K562 (cell line): ENCODE data around the gene HOXC11. TPM values are rescaled to one million over a fixed set of nuclear protein-coding genes. Genes with fewer than 3 reads are reported as not detected.

Source experiments
- BCOR ChIP-seq: fragments of 450-650 bp; IDR thresholded peaks from 2 replicates; pipeline ENCODE4 v1.6.1; 2016
- FOSL1 ChIP-seq: fragments of 200-800 bp; sonication (Bioruptor generic); conservative IDR thresholded peaks from 2 replicates; pipeline ENCODE4 v1.6.1; 2016; ENCODE audit warnings: missing genetic modification characterization, missing compliant biosample characterization
- GABPB1 ChIP-seq: sonication (generic); formaldehyde crosslinking; IDR thresholded peaks from 2 replicates; pipeline ENCODE4 v1.8.0; 2022; ENCODE audit warnings: mild to moderate bottlenecking, missing genetic modification reagents
- HOMEZ ChIP-seq: fragments of 250-450 bp; sonication (Bioruptor Pico); IDR thresholded peaks from 2 replicates; pipeline ENCODE4 v1.4.0; 2020; ENCODE audit warnings: mild to moderate bottlenecking, moderate library complexity
- HSF4 ChIP-seq: fragments of 250-450 bp; sonication (Bioruptor Pico); IDR thresholded peaks from 2 replicates; pipeline ENCODE4 v2.1.2; 2022; ENCODE audit warnings: mild to moderate bottlenecking, moderate library complexity, borderline replicate concordance
- KLF10 ChIP-seq: fragments of 250-450 bp; sonication (Bioruptor Pico); IDR thresholded peaks from 2 replicates; pipeline ENCODE4 v1.6.1; 2021; ENCODE audit warnings: matching md5 sums
- L3MBTL2 ChIP-seq: fragments of 450-650 bp; IDR thresholded peaks from 2 replicates; pipeline ENCODE4 v1.6.1; 2016; ENCODE audit warnings: mild to moderate bottlenecking, moderate library complexity
- MAX ChIP-seq: sonication (generic); formaldehyde crosslinking; IDR thresholded peaks from 2 replicates; pipeline ENCODE4 v1.9.0; 2022; ENCODE audit warnings: mild to moderate bottlenecking, missing genetic modification reagents
- MTA3 ChIP-seq: fragments of 450-650 bp; formaldehyde crosslinking; IDR thresholded peaks from 2 replicates; pipeline ENCODE4 v1.6.1; 2017; ENCODE audit warnings: mild to moderate bottlenecking, borderline replicate concordance
- NFRKB ChIP-seq: fragments of 450-650 bp; IDR thresholded peaks from 2 replicates; pipeline ENCODE4 v1.6.1; 2016; ENCODE audit warnings: low read depth
- PBX2 ChIP-seq, 2 experiments: IDR thresholded peaks in 1 of 2; conservative IDR thresholded peaks in 1 of 2; 2 replicates each; pipeline ENCODE4 v1.6.1; 2016; ENCODE audit warnings: low read depth in 2 of 2, mild to moderate bottlenecking in 1 of 2, missing compliant biosample characterization in 1 of 2, missing genetic modification characterization in 1 of 2, moderate library complexity in 1 of 2
- POLR2A ChIP-seq: fragments of 450-650 bp; conservative IDR thresholded peaks from 2 replicates; pipeline ENCODE4 v1.6.1; 2016
- PRMT5 ChIP-seq: sonication (generic); formaldehyde crosslinking; IDR thresholded peaks from 2 replicates; pipeline ENCODE4 v1.5.0; 2020; ENCODE audit warnings: missing genetic modification reagents
- RBM14 ChIP-seq: fragments of 200-400 bp; formaldehyde crosslinking; IDR thresholded peaks from 2 replicates; pipeline ENCODE4 v1.6.1; 2018; ENCODE audit warnings: low read depth, mild to moderate bottlenecking, low read length, moderate library complexity, borderline replicate concordance; ENCODE audit not compliant: insufficient read depth
- RBM34 ChIP-seq: fragments of 200-400 bp; formaldehyde crosslinking; IDR thresholded peaks from 2 replicates; pipeline ENCODE4 v1.6.1; 2018; ENCODE audit warnings: low read length, borderline replicate concordance; ENCODE audit not compliant: insufficient read depth
- SMARCA4 ChIP-seq: fragments of 450-650 bp; IDR thresholded peaks from 2 replicates; pipeline ENCODE4 v1.6.1; 2016
- TCF15 ChIP-seq: fragments of 250-450 bp; sonication (Bioruptor Pico); IDR thresholded peaks from 2 replicates; pipeline ENCODE4 v1.8.0; 2022; ENCODE audit warnings: moderate library complexity, mild to moderate bottlenecking, inconsistent platforms
- ZBTB11 ChIP-seq, 3 experiments: fragments of 200-800 bp in 1 of 3; fragments of 250-450 bp in 1 of 3; fragments of 450-650 bp in 1 of 3; sonication (Bioruptor Pico) in 1 of 3; sonication (Bioruptor generic) in 1 of 3; formaldehyde crosslinking in 1 of 3; IDR thresholded peaks; 2 replicates each; pipeline versions ENCODE4 v1.6.1 to v1.8.0; 2016 to 2022; ENCODE audit warnings: mild to moderate bottlenecking in 2 of 3, missing genetic modification characterization in 2 of 3, missing compliant biosample characterization in 1 of 3, moderate library complexity in 1 of 3
- ZEB2 ChIP-seq: fragments of 450-650 bp; IDR thresholded peaks from 2 replicates; pipeline ENCODE4 v1.6.1; 2016
- ZNF263 ChIP-seq: sonication (generic); formaldehyde crosslinking; IDR thresholded peaks from 2 replicates; pipeline ENCODE4 v1.8.0; 2022; ENCODE audit warnings: mild to moderate bottlenecking, missing genetic modification reagents, borderline replicate concordance
- polyA plus RNA-seq, 8 experiments: library from polyadenylated mRNA; depleted of rRNA in 4 of 8; stranded (reverse) in 5 of 8; unstranded in 3 of 8; fragments of >200 nt; fragmentation: Nextera tagmentation in 2 of 8; fragmentation: Illumina TruSeq in 1 of 8; extraction: Ambion mirVana in 2 of 8; extraction: Trizol in 1 of 8; gene quantifications; 2 replicates each; pipeline versions ENCODE4 v1.2.1 to v1.2.3, GENCODE V29; 2011 to 2014; ENCODE audit warnings: inconsistent platforms in 1 of 8, missing spikeins in 1 of 8
- total RNA-seq, 7 experiments: library from RNA; depleted of rRNA in 6 of 7; stranded (reverse); fragments of >200 nt in 6 of 7; fragmentation: Illumina TruSeq in 2 of 7; extraction: Trizol in 2 of 7; gene quantifications; 2 replicates each; pipeline versions ENCODE4 v1.2.1 to v1.2.3, GENCODE V29; 2011 to 2021; ENCODE audit warnings: low replicate concordance in 1 of 7

HOXC11 gene
- total and polyA plus RNA-seq, 9 of the 15 experiments (the other 6 are each of a cell fraction or from before 2014, with no cell fraction given): not detected

GRCh38 chr12:54017878-54018467, 45.0 kb downstream of the HOXC11 start (continued):
- TF ChIP-seq ZNF263: 0 out of 2 replicates have a peak, but pooled peaks have one; percentile 45
- no peak for TF ChIP-seq ZEB2
- no peak for TF ChIP-seq RBM34
- no peak for TF ChIP-seq PBX2 (CRISPR knock-in tag; IDR thresholded peaks at IDR 0.05; ENCODE audit: low read depth)
- TF ChIP-seq PBX2 (tag; conservative IDR thresholded peaks at IDR 0.05; ENCODE audit: low read depth): no peak
- 0 out of 2 replicates have a peak, but pooled peaks have one; percentile 56 for TF ChIP-seq L3MBTL2
- TF ChIP-seq NFRKB: peak; percentile 97
- TF ChIP-seq ZBTB11 (CRISPR knock-in tag; IDR thresholded peaks at IDR 0.05): peak in 1 of 3 experiments; percentile 83; a peak in 2 of 6 replicates
- TF ChIP-seq BCOR: no peak
- TF ChIP-seq FOSL1 (tag): no peak
- no peak for TF ChIP-seq HOMEZ
- TF ChIP-seq HSF4 (CRISPR knock-in tag): no peak
- no peak for TF ChIP-seq TCF15 (CRISPR knock-in tag)
- TF ChIP-seq GABPB1: 0 out of 2 replicates have a peak, but pooled peaks have one; percentile 28
- TF ChIP-seq SMARCA4: no peak
- TF ChIP-seq POLR2A: peak; percentile 78
- TF ChIP-seq KLF10 (CRISPR knock-in tag): no peak
- 0 out of 2 replicates have a peak, but pooled peaks have one; percentile 62 for TF ChIP-seq RBM14
- TF ChIP-seq MAX (CRISPR knock-in tag): peak; percentile 58; the same call in 1 of the 2 replicates
- TF ChIP-seq MTA3: peak; percentile 31; the same call in 1 of the 2 replicates
- TF ChIP-seq PRMT5 (CRISPR knock-in tag): no peak
